NCI-H2196 treated with DMSO at 0.1 percent for 48 hours (cell line): ENCODE results near the gene ORM2.

Source experiments
- DNase-seq: peaks from one replicate; lab custom pipeline; 2025; ENCODE audit not compliant: unreplicated experiment; lab: John Stamatoyannopoulos, UW

The ORM2 gene

DNA sequence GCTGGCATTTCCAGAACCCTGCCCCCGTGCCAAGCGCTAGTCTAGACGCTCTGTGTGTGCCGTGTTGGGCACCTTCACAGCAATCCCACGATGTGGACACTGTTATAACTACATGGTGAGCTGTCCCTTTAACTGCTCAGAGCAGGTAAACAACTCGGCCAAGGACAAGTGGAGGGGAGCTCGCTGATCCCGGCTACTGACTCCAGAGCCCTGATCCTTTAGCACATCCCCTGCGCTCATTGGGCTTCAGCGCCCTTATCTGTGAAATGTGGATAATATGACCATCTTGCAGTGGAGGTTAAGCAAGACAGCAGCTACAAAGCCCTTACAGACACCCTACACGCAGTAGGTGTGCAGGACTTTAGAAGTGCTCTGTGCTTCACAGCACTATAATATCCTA, 16.5 kb downstream of the ORM2 start:
- no peak for DNase-seq

DNA sequence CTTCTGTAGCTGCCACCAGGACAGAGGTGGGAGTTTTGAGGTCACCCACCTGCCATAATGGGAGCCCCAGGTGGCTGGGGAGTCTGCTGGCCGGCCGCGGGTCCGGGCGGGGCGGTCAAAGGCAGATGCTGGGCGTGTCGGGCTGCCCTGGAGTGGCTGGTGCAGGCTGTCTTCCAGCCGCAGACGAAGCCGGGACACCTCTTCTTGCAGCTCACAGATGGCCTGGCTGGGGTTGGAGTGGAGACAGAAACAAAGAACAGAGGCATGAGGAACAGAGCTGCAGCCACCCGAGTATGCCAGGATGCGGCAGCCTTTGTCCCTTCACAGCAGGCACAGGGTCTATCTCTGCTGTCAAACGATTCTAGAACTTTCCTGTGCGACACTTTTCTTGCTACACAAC, 18.0 kb downstream of the ORM2 start:
- DNase-seq: no peak

DNA sequence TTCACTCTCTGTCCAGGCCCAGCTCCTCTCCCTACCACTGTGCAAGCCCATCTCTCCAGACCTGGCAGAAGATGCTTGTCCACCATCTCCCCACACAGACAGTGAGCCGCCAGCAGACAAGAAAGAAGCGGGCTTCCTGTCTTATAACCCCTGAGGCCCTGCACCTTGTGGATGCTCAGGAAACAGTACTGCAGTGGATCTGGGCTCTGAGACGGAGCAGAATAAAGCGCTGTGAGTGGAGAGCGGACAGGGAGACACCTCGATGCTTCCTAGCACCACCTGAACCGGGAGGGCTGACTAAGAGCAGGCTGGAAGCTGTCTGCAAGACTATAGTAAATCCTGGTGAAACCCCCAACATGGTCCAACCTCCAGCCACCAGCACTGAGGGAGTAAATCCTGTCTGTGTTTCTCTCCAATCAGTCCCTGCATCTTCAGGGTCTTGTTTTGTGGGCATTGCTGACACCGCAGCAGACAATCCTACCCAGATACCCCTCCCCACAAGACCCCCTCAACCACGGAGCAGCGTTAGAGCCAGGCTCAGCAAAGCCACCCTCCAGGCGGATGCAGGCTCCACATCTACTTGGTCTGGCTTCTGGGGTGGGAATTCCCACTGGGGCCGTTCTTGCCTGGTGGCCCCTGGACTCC, 18.7 kb downstream of the ORM2 start:
- no peak for DNase-seq

DNA sequence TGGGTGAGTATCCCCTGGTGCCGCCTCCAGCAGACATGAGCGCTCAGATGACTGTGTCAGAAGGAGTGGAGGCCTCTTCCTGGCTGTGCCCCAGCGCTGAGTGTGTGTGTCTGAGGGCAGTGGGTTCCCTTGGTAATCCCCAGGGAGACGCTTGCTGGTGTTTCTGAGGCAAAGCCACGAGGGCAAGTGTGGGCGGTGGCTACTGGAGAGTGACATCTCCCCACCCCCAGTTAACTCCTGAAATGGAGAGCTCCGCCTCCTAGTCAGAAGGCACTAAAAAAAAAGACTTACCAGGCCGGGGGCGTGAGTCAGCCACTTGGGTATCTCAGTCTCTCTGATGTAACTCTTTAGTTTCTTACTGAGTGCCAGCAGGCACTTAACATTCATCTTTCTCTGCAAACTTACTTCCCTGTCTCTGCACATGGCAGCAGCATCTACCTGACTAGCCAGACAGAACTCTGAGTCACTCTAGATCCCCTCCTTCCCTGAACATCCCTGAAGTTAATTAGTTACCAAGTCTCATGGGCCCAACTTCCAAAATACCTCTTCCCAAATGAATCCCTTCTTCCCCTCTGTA, 19.3 kb downstream of the ORM2 start:
- peak; percentile 10 for DNase-seq

DNA sequence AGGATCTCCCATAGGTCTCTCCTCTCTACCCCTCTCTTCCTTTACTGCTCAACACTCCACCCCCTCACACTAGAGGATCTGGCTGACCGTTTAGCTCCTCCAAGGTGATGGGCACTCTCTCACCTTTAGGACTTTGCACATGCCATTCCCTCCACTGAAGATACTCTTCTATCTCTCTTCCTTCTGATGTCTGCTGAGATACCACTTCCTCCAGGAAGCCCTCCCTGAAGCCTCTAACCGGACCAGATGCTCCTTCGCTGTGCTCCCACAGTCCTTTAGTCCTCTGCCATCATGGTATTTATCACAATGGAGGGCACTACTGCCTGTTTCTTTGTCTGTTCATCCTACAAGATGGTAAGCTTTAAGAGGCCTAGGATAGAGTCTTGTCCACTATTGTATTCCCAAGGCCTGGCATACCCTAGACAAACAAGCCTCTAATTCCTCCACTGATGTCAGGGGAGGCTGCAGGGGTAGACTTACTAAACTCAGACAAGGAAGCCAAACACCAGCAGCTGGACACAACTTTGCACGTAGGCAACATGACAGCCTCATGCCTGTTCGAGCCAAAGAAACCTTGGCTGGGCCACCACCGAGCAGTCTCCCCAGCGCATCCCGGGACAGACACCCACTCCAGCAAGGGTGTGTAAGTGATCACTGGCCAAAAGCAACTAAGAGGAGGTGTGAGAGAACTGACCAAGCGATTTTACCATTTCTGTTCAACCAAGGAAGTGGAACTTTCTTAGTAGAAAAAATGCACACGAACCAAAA, 20.2 kb downstream of the ORM2 start:
- DNase-seq: no peak

DNA sequence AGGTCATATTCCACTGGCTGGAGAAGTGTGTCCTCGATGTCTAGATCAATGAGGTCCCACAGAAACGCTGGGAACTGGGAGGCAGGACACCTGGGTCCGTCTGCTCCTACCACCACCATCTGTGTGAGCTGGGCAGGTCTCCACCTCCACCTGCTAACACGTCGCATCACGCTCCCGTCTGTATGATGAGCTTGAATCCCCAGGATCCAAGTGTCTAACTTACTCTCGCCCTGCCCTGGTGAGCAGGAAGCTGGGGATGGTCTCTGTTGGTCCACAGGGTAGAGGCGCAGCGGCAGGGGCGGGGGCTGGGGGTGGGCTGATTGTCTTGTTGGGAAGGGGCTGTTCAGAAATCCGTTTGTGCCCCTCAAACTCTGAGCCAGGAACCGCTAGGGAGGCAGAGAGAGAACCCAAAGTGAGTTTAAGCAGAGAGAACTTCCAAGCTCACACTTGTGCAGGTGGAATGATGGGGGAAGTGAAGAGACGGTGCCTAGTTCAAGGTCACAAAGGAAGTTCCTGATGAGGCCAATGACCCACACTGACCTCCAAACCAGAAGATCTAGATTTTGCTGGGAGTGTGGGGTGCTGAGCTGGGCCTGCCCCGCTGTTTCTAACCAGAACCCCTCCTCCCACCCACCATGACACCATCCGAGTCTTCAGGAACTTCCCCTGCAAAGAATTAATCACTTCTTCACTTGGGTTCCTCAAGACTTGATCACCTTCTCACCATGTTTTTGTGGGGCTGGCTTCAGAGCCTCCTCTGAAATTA, 21.1 kb downstream of the ORM2 start:
- no peak for DNase-seq

DNA sequence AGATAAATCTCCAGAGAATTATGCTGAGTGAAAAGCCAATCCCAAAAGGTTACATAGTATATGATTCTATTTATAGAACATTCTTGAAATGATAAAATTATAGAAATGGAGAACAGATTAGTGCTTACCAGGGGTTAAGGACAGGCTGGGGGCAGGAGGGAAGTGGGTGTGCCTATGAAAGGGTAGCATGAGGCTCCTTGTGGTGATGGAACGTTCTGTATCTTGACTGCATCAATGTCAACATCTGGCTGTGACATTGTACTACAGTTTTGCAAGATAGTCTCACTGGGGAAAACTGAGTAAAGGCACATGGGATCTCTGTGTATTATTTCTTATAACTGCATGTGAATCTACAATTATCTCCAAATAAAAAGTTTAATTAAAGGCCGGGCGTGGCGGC, 22.3 kb downstream of the ORM2 start:
- no peak for DNase-seq

DNA sequence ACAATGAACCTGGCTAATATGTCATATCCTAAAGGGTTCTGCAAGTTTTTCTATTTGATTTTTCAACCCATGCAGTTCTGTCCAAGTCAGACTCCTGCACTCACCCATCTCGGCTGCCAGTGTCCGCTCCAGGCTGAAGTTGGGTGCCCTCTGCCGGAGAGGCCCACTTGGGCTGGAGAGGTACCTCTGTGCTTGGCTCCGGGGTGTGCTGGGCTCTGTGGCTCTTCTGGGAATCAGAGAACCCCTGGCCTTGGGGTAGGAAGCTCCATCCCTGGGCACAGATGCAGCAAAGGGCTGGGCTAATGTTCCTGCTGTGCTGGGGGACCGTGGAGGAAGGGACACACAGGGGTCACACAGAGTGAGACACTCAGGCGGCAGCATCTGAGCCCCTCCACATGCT, 26.2 kb downstream of the ORM2 start:
- no peak for DNase-seq

DNA sequence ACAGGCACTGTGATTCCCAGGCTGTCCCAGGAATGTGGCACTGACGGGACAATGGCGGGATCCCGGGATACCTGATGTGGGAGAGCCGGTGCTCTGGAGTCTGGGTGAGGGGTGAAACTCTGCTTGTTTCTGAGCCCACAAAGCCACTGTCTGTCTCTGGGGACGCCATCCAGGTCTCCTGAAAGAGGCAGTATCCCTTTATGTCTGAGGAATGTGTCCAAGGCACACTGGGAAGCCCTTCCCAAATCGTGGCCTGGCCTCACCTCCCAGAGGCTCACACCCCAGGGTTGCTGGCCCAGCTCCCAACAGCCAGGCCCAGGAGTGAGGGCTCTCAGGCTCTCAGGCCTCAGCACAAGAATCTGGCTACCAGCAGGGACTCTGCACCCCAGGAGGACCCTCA, 27.1 kb downstream of the ORM2 start:
- DNase-seq: no peak

DNA sequence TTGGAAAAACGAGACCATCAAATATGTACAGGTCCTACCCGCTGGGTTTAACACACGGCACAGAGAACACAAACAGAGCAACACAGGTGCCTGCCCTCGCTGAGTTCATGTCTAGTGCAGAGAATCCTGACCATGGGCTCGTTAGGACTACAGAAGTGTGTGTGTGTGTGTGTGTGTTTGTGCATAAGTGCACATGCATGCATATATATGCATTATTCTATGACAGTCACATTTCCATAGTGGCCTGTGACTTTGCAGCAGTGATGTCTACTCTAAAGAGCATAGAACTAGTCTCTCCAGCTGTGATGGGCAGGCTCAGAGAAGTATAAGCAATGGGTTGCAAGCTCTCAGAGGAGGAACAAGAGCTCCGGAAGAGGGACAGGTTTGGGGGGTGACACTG, 27.7 kb downstream of the ORM2 start:
- DNase-seq: no peak

DNA sequence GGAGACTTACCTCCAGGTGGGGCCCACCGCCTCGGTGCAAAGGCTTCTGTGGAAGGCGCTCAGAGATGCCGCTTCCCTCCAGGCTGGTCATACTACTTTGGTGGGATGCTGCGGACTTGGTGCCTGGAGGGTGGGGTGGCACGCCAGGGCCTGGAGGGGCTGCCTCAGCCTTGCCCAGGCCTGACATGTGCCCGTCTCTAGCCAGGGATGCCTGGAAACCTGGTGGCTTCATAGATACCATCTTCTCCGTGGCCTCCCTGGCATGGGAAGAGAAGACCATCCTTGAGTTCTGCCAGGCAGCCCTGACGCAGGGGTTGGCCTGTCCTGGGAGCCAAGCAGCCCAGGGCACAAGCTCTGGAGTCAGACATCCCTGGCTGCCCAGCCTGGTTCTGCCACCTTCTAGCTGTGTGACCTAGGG, 28.3 kb downstream of the ORM2 start:
- DNase-seq: no peak

DNA sequence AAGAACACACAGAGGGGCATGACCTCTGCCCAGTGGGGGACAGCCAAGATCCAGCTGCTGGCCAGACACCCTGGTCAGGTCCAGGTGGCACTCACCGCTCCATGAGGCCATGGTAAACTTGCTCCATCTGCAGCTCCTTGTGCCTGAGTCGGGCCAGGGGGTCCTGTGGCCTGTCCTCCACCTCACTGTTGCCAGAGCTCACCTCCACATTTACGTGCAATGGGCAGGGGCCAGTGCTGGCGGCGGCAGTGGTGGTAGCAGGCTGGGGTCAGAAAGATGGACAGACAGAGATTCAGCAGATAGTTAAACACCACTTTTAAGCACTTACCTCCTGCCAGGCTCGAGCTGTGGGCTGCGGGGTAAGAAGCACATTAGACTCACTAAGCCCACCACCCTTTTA, 30.1 kb downstream of the ORM2 start:
- DNase-seq: no peak

DNA sequence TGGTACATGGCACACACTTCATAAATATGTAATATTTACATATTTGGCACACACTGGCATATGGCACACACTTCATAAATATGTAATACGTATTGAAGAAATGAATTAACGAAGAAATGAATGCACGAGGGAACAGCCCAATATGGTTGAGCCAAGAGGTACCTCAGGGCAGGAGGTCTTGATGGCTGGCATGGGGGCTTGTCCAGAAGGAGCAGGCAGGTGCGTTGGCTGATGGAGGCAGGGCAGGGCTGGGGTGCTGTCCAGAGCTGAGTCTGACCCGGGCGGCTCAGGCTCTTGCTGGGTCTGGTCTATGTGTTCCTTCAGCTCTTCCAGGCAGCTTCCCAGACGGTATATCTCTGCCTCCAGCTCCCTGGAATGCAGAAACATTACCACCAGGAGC, 31.9 kb downstream of the ORM2 start:
- DNase-seq: no peak

DNA sequence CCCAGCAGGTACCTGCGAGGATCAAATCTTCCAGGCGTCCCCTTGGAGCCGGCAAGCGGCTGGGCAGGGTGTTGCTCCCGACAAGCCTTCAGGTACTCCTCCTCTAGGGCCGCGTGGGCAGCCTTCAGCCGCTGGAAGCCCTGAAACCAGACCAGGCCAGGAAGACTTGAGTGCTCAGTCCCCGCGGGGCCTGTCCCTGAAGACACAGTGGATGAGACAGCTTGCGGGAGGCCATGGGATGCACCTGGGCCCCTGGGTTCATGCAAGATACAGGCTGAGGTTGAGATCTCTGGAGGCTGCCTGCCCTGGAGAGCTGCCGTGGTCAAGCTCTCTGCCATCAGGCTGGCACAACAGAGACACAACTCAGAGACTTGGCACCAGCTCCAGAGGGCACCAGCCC, 32.7 kb downstream of the ORM2 start:
- DNase-seq: no peak

DNA sequence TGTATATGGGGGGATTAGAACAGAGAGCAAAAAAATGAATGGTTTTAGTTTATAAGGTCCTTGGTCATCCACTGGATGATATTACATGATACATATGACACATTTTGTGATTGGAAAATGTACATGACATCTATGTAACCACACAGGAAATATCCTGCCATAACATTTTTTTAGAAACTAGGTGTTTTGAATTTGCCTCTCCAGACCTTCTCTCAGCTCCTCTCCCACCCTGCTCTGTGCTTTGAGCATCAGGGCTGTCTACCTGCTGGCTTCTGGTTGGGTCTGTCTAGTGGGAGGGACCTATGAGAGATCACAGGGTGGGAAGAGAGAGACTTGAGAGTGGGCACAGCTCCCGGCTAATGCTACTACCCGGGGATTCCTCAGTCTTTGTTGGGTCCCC, 33.8 kb downstream of the ORM2 start:
- DNase-seq: no peak

DNA sequence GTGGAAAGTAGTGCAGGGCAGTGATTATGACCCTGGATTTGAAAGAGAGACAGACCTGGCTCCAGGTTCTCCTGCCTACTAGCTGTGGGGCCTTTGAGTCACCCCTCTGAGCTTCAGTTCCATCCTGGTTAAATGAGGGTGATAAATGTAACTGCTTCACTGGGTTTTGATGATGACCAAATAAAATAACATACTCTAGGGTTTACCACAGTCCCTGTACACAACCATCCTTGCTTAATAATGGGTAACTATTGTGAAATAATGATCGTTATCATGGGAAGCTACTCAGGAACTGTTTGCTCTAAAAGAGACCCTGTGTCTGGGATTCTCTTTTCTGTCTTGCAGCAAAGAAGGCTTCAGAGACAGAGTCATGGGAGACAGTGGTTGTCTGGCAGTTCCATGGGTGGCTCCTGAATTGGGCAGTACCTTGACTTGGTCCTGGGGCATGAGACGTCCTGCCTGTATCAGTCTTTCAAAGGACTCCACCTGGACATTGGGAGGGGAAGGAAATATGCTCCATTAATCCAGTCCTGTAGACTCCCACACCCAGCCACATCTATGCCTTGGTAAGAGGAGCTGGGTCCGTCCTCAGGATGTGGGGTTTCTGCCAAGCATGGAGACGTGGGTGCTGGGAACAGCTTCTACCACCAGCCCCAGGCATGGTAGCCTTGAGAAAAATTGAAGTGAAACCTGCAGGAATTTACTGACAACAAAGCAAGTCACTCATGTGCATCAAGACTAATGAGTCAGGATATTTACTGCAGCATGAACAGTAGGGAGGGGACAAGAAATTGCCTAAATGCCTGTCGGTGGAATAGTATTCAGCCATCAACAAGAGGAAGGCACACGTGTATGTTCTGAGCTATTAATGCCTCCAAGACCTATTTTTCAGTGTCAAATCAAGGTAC, 34.7 kb downstream of the ORM2 start:
- no peak for DNase-seq

DNA sequence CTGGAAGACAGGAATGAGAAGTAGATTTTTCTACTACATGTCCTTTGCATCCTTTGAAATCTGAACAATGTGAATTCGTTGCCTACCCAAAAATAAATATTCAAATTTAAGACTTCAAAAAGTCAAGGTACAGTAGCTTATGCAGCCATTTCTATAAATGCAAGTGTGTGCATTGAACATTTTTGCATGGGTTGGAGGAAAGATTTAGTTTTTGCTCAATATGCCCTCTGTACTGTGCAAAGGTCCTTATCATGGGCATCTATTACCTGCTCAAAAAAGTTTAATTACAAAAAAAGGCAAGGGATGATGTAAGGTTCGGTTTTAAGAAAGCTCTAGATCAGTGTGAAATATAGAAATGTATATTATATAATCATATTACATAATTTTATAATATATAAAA, 35.5 kb downstream of the ORM2 start:
- DNase-seq: no peak

DNA sequence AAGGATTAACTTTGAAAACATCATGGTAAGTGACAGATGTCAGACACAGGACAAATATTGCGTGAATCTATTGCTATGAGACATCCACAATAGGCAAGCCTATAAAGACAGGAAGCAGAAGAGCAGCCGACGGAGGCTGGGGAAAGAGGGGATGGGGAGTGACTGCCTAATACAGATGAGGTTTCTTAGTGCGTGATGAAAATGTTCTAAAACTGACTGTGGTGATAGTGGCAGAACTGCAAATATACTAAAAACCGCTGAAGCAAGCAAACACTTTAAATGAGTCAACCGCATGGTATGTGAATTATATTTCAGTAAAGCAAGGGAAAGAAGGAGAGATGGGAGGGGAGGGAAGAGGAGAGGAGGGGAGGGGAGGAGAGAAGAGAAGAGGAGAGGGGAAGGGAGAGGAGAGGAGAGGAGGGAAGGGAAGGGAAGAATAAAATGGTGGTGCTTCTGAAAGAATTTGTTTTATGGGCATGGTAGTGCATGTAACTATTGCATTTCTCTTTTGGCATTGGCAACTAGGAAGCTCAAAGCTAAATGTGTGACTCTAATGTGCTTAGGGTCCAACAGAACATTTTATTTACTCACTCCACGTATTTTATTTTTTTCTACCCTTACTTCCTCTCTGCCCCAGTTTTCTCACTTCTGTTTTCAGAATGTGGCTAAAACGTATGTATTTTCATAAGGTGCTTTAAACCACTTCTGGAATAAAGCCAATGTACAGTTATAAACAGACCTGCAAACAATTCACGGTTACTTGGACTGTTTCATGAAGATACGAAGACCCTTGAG, 36.9 kb downstream of the ORM2 start:
- DNase-seq: no peak

DNA sequence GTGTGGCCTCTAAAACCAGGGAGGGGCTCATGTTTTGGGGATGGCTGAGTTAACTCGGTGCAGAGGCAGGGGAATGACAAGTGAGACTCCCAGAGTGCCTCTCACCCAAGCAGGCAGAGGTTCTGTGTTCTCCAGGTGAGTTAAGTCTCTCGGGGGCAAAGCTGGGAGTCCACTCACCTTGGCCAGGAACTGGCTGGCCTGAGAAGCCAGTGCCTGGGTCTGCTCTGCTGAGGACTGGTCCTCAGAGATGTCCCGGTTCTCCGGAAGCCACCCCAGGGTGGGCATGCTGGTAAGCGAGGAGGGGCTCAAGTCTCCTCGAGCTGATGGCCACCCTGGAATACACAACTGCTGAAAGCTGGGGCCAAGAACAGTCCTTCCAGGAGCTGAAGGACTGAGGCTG, 37.7 kb downstream of the ORM2 start:
- DNase-seq: no peak
